ENCODE results near the gene CMIP. TPM values are rescaled to one million over a fixed set of nuclear protein-coding genes. Genes with fewer than 3 reads are reported as not detected.

CMIP gene
- polyA plus RNA-seq, 1 experiment = 4.9 TPM

DNA sequence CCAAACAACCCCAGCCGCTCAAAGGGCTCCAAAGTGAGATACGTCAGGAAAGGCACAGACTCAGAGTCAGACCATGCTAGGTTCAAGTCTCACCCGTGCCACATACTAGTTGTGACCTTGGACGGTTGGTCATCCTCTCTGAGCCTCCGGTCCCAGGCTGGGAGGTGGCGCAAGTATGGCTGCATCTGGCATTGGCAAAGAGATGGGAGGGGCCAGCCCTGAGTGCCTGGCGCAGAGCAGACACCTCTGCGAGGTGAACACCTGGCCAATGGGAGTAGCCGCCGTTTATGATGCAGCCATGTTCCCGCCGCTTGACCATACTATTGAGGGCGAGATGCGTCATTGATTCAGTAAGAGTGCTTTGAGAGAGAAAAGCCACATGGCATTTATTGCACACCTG is 236.7 kb downstream of the CMIP start:
- peaks cover 15% of the 10 kb centered on the region for H3K36me3 ChIP-seq (ENCODE audit: control insufficient read depth, insufficient read depth, low read length)
- ChIA-PET CTCF (no interaction called here), POLR2A (no interaction called here)
- H3K4me3 ChIP-seq (ENCODE audit: low read depth, low read length) = no peak overlapping the region
- DNase-seq (ENCODE audit: low read depth) = no peak
- no peaks in the 10 kb centered on the region for H3K27me3 ChIP-seq (ENCODE audit: control insufficient read depth, insufficient read depth, low read length)
- TF ChIP-seq CTCF (IDR thresholded peaks at IDR 0.05; ENCODE audit: insufficient read depth, low read depth, low read length) = no peak

GRCh38 chr16:81684242-81684837 is 239.7 kb downstream of the CMIP start:
- H3K27me3 ChIP-seq (ENCODE audit: control insufficient read depth, insufficient read depth, low read length) = no peaks in the 10 kb centered on the region
- ChIA-PET POLR2A (no interaction called here), CTCF (no interaction called here)
- DNase-seq (ENCODE audit: low read depth) = no peak
- no peak overlapping the region for H3K4me3 ChIP-seq (ENCODE audit: low read depth, low read length)
- peaks cover 6% of the 10 kb centered on the region for H3K36me3 ChIP-seq (ENCODE audit: control insufficient read depth, insufficient read depth, low read length)
- TF ChIP-seq CTCF (IDR thresholded peaks at IDR 0.05; ENCODE audit: insufficient read depth, low read depth, low read length) = no peak

- H3K36me3 ChIP-seq (ENCODE audit: control insufficient read depth, insufficient read depth, low read length) = peaks cover under 1% of the 10 kb centered on the region
- ChIA-PET POLR2A (no interaction called here), CTCF (no interaction called here)
These were observed 240.3 kb downstream of the CMIP start for GRCh38 chr16:81684901-81685300.

GRCh38 chr16:81686391-81687130 is 242.0 kb downstream of the CMIP start:
- Histone ChIP-seq H3K27me3 (ENCODE audit: control insufficient read depth, insufficient read depth, low read length) (no peaks in the 10 kb centered on the region), H3K36me3 (ENCODE audit: control insufficient read depth, insufficient read depth, low read length) (no peaks in the 10 kb centered on the region; the same call in none of the 2 replicates), H3K4me3 (ENCODE audit: low read depth, low read length) (no peak overlapping the region)
- CTCF ChIA-PET = no interaction called here
- no peak for DNase-seq (ENCODE audit: low read depth)
- TF ChIP-seq CTCF (IDR thresholded peaks at IDR 0.05; ENCODE audit: insufficient read depth, low read depth, low read length) = no peak
- POLR2A ChIA-PET = no interaction called here

More at GRCh38 chr16:81684901-81685300, 240.3 kb downstream of the CMIP start:
- Histone ChIP-seq H3K4me3 (ENCODE audit: low read depth, low read length) (no peak overlapping the region), H3K27me3 (ENCODE audit: control insufficient read depth, insufficient read depth, low read length) (no peaks in the 10 kb centered on the region)
- no peak for TF ChIP-seq CTCF (IDR thresholded peaks at IDR 0.05; ENCODE audit: insufficient read depth, low read depth, low read length)
- DNase-seq (ENCODE audit: low read depth) = no peak

- POLR2A ChIA-PET = no interaction called here
- DNase-seq (ENCODE audit: low read depth) = no peak
These were observed 242.5 kb downstream of the CMIP start for GRCh38 chr16:81687131-81687456.

More at GRCh38 chr16:81687131-81687456, 242.5 kb downstream of the CMIP start:
- Histone ChIP-seq H3K27me3 (ENCODE audit: control insufficient read depth, insufficient read depth, low read length) (no peaks in the 10 kb centered on the region), H3K36me3 (ENCODE audit: control insufficient read depth, insufficient read depth, low read length) (no peaks in the 10 kb centered on the region; the same call in none of the 2 replicates), H3K4me3 (ENCODE audit: low read depth, low read length) (no peak overlapping the region)
- no peak for TF ChIP-seq CTCF (IDR thresholded peaks at IDR 0.05; ENCODE audit: insufficient read depth, low read depth, low read length)
- CTCF ChIA-PET = interaction anchor here (1.4 kb wide), 1 partner anchor 10 kb away, joined by 4 read pairs; no protein-coding TSS in a partner anchor
